ENCODE results near the gene SYMPK.

Gene SYMPK

DNA sequence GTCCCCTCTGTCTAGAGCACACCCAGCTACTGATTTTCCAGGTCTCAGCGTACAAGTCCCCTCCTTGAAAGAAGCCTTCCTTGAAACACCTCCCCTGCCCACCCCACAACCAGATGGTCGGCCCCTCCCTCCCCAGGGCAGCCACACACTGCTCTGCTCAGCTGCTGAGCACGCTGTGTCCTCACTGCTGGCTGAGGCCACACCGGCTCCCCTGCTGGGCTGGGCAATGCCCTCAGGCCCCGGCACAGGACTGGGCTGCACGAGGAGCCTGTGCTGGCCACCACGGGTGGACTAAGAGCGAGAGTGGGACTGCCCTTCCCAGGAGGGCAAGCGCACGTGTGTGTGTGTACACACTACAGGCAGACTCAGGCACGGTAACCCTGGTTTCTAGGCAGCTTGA is 36.0 kb downstream of the SYMPK start:
- in situ Hi-C loops (cut with MboI; ENCODE audit: low sequenced_read_pairs), result no loop called here

- in situ Hi-C loops (cut with MboI; ENCODE audit: low sequenced_read_pairs), result no loop called here
Observed at GRCh38 chr19:45825917-45826893, 36.7 kb downstream of the SYMPK start.

- in situ Hi-C loops (cut with MboI; ENCODE audit: low sequenced_read_pairs), result no loop called here
Observed at GRCh38 chr19:45825263-45825605, 37.7 kb downstream of the SYMPK start.

DNA sequence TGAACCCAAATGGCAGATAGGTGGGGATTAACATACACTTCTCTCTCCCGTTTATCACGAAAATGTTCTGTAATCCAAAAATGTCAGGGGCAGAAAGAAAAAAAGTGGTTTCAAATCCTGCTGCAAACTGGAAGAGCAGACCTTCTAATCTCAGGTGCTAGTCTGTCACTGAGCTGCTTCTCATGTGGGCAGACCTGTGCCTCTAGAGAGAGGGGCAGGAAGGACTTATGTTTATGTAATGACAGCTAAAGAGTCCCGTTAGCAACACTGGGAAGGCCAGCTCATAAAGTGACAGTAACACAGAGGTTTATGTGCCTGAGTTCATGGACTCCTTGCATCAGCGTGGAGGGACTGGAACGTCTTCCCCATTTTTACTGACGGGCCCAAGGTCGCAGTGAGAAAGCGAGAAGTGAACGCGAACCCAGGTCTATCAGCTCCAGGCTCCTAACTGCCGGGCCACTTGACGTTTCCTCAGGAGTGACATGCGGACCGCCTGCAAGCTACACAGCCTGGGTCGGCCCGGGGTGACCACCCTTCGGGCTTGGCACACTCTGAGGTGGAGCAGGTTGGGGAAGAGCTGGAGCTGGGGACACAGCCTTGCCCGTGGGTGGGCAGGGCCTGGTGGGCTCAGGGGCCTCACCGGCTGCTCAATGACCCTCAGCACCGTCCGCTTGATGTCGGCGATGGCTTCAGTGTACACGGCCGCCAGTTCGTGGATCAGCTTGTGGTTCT is 38.2 kb downstream of the SYMPK start:
- in situ Hi-C loops (cut with MboI; ENCODE audit: low sequenced_read_pairs), result no loop called here

DNA sequence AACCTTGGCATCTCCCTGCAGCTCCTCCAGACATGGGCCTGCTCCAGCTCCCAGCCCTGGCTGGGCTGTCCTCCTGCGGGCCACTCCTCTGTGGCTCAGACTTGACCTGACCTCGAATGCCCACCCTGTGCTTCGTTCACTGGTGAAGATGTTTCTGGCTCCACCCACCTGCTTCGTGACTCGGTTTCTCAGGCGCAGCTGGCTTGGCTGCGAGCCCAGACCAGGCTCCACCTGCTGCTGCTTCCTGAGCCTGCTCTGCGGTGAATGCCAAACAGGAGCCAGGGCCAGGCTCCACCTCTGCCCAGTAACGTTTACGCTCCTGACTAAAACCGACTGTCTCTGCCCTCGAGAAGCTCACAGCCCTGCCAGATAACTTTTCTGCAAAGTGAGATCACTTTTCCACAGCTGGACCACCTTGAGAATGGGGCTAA is 38.9 kb downstream of the SYMPK start:
- in situ Hi-C loops (cut with MboI; ENCODE audit: low sequenced_read_pairs), result no loop called here

DNA sequence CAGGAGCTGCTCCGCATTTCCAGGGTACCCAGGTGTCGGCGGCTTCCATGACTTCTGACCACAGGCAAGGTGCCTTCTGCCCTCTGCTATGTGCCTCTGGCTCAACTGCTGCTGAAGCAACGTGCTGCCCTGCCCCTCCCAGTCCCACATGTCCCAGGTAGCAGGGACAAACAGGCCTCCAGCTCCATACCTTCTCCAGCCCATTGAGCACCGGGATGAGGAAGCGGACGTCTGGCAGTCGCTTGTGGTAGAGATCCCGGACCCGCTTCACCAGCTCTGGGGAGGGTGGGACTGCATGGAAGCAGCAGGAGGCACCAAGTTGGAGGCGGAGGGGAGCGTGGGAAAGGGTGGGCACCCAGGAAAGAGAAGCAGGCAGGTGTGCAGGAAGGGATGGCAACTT is 39.8 kb downstream of the SYMPK start:
- in situ Hi-C loops (cut with MboI; ENCODE audit: low sequenced_read_pairs), result no loop called here

GRCh38 chr19:45822716-45823115 is 40.2 kb downstream of the SYMPK start:
- in situ Hi-C loops (cut with MboI; ENCODE audit: low sequenced_read_pairs), result no loop called here

GRCh38 chr19:45821570-45821969 is 41.4 kb downstream of the SYMPK start:
- in situ Hi-C loops (cut with MboI; ENCODE audit: low sequenced_read_pairs), result no loop called here

DNA sequence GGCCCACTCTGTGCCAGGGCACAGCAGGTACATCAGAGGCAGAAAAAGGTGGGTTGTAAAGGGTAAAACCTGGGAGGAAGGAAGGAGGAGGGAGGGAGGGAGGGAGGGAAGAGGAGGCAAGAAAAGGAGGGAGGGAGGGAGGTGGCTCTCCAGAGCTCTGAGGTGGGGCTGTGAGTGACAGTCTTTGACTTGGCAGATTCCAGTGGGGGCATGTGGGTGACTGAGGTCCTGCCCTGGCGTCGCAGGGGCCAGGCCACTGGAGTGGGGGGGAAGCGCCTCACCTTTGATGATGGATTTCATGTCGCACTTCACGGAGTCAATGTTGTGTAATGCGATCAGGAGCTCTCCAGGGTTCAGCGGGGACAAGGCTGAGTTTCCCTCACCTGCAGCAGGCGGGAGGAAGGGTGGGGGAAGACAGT is 41.8 kb downstream of the SYMPK start:
- in situ Hi-C loops (cut with MboI; ENCODE audit: low sequenced_read_pairs), result no loop called here

- in situ Hi-C loops (cut with MboI; ENCODE audit: low sequenced_read_pairs), result no loop called here
Observed at GRCh38 chr19:45820413-45821102, 42.4 kb downstream of the SYMPK start.

GRCh38 chr19:45819769-45820168 is 43.2 kb downstream of the SYMPK start:
- in situ Hi-C loops (cut with MboI; ENCODE audit: low sequenced_read_pairs), result no loop called here

- in situ Hi-C loops (cut with MboI; ENCODE audit: low sequenced_read_pairs), result no loop called here
Observed at GRCh38 chr19:45817725-45818301, 45.1 kb downstream of the SYMPK start.

- in situ Hi-C loops (cut with MboI; ENCODE audit: low sequenced_read_pairs), result no loop called here
Observed at GRCh38 chr19:45817010-45817724, 45.8 kb downstream of the SYMPK start.

DNA sequence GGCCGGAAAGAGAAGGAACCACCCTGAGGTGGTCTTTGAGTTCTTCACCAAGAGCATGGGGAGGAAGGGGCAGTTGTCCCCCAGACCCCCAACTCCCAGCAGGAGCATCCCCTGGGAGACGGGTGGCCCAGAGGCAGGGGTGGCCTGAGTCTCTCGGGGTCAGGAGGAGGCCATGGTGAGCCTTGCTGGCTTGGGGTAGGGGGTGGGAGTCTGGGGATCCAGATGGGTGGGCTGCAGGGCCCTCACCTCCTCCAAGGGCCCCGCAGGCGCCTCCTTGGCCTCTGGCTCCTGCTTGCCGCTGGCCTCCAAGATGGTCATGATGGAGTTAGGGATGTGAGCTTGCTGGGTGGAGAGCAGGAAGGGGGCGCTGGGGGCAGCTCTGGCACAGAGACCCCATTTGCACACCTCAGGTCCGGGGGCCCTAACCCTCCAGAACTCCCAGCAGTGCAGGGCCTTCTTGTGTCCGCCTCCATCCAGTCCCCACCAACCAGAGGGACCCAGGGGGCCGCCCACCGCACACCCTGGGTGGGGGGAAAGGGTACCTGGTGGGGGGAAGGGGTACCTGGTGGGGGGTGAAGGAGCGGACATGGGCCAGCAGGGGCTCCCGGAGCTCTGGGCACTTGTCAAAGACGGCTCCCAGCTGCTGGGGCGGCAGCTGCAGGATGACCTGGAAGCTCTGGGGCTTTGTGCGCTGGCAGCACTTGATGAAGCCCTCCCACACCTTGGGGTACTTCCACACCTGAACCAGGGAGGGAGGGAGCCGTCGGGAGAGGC is 46.5 kb downstream of the SYMPK start:
- in situ Hi-C loops (cut with MboI; ENCODE audit: low sequenced_read_pairs), result no loop called here

GRCh38 chr19:45815481-45816216 is 47.3 kb downstream of the SYMPK start:
- in situ Hi-C loops (cut with MboI; ENCODE audit: low sequenced_read_pairs), result no loop called here

- in situ Hi-C loops (cut with MboI; ENCODE audit: low sequenced_read_pairs), result no loop called here
Observed at GRCh38 chr19:45814851-45815480, 48.0 kb downstream of the SYMPK start, which contains the start of gene RSPH6A. RSPH6A (minus strand) TSS chr19:45815308; CDS start chr19:45815176, 132 bp downstream.

GRCh38 chr19:45814166-45814780 is 48.7 kb downstream of the SYMPK start:
- in situ Hi-C loops (cut with MboI; ENCODE audit: low sequenced_read_pairs), result no loop called here

DNA sequence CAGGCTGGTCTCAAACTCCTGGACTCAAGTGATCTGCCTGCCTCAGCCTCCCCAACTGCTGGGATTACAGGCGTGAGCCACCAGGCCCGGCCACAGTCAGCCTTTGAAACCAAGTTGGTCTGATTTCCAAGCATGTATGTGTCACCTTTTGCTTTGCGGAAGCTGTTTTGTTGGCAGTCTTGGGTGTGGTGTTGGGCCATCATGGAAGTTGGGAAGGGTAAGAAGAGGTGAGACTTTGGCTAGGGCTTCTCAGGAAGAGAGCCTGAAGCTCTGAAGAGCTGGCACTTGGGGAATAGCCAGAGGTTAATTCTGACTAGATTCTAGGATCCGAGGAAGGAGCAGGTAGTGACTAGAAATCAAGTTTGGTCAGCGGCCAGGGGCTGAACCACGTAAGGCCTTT is 50.6 kb downstream of the SYMPK start:
- in situ Hi-C loops (cut with MboI; ENCODE audit: low sequenced_read_pairs), result no loop called here
